Activated naive CD4-positive, alpha-beta T cell treated with anti-CD3 and anti-CD28 coated beads, Interleukin-2, amount 50 U/mL, for 24 hours (primary cell): ENCODE results near the gene CCDC187.

ENCODE experiments used
- H3K27ac Mint-ChIP-seq: one replicate; pipeline ENCODE4 v1.8.0; 2021; ENCODE audit warnings: mild to moderate bottlenecking, mixed read lengths
- H3K27me3 Mint-ChIP-seq: one replicate; pipeline ENCODE4 v1.8.0; 2021; ENCODE audit warnings: mixed read lengths
- H3K36me3 Mint-ChIP-seq: one replicate; pipeline ENCODE4 v1.8.0; 2021; ENCODE audit warnings: mixed read lengths
- H3K4me1 Mint-ChIP-seq: one replicate; pipeline ENCODE4 v1.8.0; 2021; ENCODE audit warnings: mixed read lengths
- H3K4me3 Mint-ChIP-seq: one replicate; pipeline ENCODE4 v1.8.0; 2021; ENCODE audit warnings: mild to moderate bottlenecking, mixed read lengths
- H3K9me3 Mint-ChIP-seq: one replicate; pipeline ENCODE4 v1.8.0; 2021; ENCODE audit warnings: mixed read lengths

The CCDC187 gene

DNA sequence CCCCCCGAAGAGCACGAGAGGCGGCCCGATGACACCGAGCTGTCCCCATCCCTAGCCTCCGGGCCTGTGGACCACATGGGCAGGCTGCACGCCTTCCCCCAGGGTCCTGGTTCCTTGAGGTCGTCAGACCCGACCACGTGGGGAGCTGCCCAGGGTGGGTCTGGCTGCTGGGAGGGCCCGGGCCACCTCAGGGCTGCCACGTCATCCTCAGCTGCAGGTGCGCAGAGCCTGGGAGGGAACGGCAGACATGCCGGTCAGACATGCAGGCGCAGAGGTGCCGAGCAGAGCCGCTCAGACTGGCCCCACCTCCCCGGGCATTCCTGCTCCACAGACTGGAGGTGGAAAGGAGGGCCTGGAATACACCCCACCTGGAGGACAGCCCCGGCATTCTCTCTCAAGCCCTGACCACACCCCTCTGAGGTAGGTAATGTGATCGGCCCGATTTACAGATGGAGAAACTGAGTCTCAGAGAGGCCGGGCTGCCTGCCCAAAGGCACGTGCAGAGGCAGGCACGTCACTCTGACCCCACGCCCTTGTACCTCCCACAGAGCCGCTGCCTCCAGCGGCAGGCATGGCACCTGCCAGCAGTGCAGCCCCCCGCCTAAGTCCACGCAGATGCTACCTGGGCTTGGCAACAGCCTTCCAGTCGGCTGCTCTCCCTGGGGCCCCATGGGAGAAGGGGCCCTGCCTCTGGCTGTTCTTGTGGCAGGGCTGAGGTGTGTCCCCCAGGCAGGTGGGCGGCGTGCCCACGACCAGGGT is 649 bp downstream of the CCDC187 start:
- H3K27ac Mint-ChIP-seq: no peak overlapping the region
- no peak overlapping the region for H3K4me3 Mint-ChIP-seq
- H3K4me1 Mint-ChIP-seq: peaks cover 5% of the 10 kb centered on the region
- no peaks in the 10 kb centered on the region for H3K27me3 Mint-ChIP-seq
- H3K36me3 Mint-ChIP-seq: no peaks in the 10 kb centered on the region
- no peaks in the 10 kb centered on the region for H3K9me3 Mint-ChIP-seq

DNA sequence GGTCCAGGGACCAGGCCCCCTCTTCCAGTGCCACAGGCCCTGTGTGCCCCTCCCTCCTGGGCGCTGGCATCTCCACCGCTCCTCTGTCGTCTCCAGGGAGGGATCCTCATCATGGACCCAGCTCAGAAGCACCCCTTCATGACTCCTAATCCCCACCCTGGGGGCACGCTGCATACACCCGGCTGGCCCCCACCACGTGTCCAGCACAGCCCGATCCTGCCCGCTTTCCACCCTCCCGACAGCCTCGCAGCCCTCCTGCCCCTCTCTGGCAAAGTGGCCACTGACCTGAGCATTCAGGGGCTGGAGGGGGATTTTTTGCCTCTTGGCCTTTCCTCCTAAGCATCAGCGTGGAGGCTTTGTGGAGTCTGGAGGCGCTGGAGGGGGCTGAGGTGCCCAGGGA is 1.4 kb downstream of the CCDC187 start:
- H3K9me3 Mint-ChIP-seq: no peaks in the 10 kb centered on the region
- H3K36me3 Mint-ChIP-seq: no peaks in the 10 kb centered on the region
- no peak overlapping the region for H3K27ac Mint-ChIP-seq
- H3K4me3 Mint-ChIP-seq: no peak overlapping the region
- H3K27me3 Mint-ChIP-seq: no peaks in the 10 kb centered on the region
- H3K4me1 Mint-ChIP-seq: peaks cover 5% of the 10 kb centered on the region

DNA sequence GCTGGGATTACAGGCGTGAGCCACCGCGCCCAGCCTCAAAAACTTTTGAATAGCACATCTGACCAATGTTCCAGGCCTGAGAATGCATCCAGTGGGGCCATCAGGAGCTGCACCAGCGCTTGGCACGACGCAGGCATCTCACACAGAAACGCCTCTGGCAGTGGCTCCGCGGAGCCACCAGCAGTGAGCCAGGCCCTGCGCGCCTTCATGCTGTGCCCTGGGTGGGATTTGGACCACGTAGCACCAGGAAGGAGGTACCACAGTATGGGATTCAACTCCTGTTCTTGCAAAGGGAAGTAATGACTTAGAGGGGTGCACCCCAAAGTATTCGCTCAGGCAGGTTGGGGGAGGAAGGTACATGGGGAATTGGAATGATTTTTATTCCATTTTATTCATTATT is 3.0 kb downstream of the CCDC187 start:
- no peaks in the 10 kb centered on the region for H3K27me3 Mint-ChIP-seq
- no peaks in the 10 kb centered on the region for H3K4me1 Mint-ChIP-seq
- H3K27ac Mint-ChIP-seq: no peak overlapping the region
- H3K36me3 Mint-ChIP-seq: no peaks in the 10 kb centered on the region
- peak overlapping the region; percentile 16 for H3K4me3 Mint-ChIP-seq
- no peaks in the 10 kb centered on the region for H3K9me3 Mint-ChIP-seq

DNA sequence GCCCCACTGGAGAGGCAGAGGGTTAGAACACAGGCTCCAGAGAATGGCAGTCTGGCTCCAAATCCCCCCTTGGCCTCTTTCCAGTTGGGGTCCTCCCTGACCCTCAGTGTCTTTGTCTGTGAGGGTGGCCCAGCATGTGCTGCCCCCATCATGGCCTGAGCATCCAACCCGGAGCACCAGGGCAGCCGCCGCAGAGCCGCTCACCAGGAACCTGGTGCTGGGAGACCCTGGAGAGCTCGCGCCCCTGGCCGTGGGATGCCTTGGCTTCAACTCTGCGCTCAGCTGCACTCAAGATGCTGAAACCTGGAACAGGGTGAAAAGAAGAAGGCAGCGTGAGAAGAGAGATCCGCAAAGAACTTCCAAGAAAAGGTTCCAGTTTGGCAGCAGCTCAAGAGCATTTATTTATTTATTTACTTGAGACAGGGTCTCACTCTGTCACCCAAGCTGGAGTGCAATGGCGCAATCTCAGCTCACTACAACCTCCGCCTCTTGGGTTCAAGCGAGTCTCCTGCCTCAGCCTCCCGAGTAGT is 3.8 kb downstream of the CCDC187 start:
- Mint-ChIP-seq H3K36me3 (no peaks in the 10 kb centered on the region), H3K27ac (no peak overlapping the region), H3K27me3 (no peaks in the 10 kb centered on the region), H3K9me3 (no peaks in the 10 kb centered on the region), H3K4me3 (no peak overlapping the region), H3K4me1 (no peaks in the 10 kb centered on the region)

DNA sequence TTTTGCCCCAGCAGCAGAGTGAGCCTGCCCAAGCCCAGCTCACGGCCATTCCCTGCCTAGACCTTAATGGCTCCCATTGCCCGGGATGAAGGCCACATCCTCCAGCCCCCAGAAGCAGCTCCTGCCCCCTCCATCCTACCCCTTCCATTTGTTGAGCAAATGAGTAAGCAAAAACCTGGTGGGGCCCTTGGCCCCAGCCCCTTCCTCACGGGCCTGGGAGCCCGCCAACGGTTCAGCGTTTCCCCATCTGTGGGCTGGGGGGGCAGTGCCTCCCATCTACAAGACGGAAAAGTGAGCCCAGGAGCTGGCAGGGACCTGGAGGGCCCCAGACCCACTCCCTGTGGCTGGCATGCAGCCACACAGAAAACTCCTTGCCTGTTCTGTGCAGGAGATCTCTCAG is 4.4 kb downstream of the CCDC187 start:
- no peak overlapping the region for H3K27ac Mint-ChIP-seq
- H3K9me3 Mint-ChIP-seq: no peaks in the 10 kb centered on the region
- no peak overlapping the region for H3K4me3 Mint-ChIP-seq
- H3K4me1 Mint-ChIP-seq: no peaks in the 10 kb centered on the region
- no peaks in the 10 kb centered on the region for H3K36me3 Mint-ChIP-seq
- no peaks in the 10 kb centered on the region for H3K27me3 Mint-ChIP-seq

DNA sequence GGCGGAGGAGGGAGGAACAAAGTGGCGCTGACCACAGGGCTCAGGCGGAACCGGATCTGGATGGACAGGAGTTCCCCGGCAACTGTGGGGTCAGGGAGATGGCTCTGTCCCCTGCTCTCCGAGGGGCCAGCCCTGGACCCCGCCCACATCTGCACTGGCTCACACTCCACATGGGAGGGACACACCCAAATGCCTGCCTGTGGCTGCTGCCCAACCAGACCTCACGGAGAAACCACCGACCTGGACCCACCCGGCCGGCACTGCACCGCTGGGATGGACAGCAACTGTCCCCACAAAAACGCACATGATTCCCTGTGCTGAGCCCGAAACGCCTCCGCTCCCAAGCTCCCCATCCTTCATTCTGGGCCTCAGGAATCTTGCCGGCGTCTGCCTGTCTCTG is 4.8 kb downstream of the CCDC187 start:
- no peak overlapping the region for H3K4me3 Mint-ChIP-seq
- H3K27ac Mint-ChIP-seq: no peak overlapping the region
- no peaks in the 10 kb centered on the region for H3K27me3 Mint-ChIP-seq
- no peaks in the 10 kb centered on the region for H3K36me3 Mint-ChIP-seq
- no peaks in the 10 kb centered on the region for H3K4me1 Mint-ChIP-seq
- no peaks in the 10 kb centered on the region for H3K9me3 Mint-ChIP-seq

DNA sequence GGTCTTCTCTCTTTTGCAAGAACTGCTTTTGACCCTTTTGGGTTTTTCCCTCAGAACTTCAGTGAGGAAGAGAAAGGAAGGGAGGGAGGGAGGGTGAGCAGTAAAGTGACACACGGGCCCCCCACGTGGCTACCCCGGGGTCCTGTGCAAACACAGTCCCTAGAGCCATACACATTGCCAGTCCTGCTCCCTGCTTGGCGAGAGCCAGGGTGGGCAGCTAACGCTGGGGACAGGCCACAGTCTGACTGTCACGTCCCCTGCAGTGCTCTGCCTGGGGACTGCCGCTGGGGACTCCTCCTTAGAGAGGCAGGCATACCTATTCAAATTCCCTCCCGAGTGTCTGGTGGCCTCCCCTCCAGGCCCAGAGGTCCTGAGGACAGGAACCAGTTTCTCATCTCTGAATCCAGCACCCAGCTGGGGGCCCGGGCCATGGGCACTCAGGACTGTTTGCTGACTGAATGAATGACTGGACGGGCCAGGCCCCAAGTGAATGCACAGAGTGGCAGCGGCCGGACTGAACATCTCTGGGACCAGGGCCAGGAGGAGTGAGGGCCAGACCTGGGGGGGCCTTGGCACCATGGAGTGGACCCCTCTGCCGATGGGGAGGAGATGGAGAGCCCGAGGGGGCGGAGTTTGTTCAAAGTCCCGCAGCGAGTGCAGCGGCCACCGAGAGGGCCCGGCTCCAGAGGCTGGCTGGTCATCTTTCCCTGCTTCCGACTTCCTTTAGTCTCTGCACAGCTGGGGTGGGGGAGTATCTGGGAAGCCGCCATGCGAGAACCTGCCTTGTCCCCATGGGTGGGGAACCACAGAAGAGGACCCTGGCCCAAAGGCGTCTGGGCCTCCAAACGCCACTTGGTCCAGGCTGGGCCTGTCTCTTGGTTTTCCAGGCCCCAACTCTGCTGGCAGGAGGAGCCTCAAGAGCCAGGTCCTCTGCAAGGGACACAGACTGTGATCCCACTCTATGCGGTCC is 5.8 kb downstream of the CCDC187 start:
- Mint-ChIP-seq H3K4me1 (no peaks in the 10 kb centered on the region), H3K27me3 (no peaks in the 10 kb centered on the region), H3K27ac (no peak overlapping the region), H3K9me3 (no peaks in the 10 kb centered on the region), H3K4me3 (no peak overlapping the region), H3K36me3 (no peaks in the 10 kb centered on the region)

DNA sequence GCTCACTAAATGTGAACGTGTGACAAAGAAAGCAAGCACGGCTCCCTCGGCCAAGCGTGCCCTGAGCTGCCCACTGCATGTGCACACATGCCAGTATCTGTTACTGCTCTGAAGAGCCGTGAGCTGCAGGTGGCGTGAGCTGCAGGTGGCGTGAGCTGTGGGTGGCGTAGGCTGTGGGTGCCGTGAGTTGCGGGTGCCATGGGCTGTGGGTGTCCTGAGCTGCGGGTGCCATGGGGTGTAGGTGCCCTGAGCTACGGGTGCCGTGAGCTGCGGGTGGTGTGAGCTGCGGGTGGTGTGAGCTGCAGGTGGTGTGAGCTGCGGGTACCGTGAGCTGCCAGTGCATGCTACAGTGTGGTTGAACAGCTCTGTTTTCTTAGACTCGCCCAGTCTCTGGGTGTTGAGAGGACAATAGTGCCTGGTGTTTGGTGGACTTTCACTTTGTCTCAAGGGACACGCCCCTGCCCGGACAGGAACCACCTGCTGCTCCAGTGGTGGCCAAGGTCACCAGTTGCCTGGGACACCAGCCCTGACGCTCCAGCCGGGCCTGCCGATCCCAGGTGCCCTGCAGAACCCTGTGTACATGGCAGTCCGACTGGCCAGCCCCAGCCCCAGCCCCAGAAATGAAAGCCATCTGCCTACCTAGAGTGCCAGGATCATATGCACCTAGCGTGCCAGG is 6.7 kb downstream of the CCDC187 start:
- no peak overlapping the region for H3K4me3 Mint-ChIP-seq
- no peak overlapping the region for H3K27ac Mint-ChIP-seq
- no peaks in the 10 kb centered on the region for H3K9me3 Mint-ChIP-seq
- no peaks in the 10 kb centered on the region for H3K27me3 Mint-ChIP-seq
- no peaks in the 10 kb centered on the region for H3K36me3 Mint-ChIP-seq
- H3K4me1 Mint-ChIP-seq: no peaks in the 10 kb centered on the region

DNA sequence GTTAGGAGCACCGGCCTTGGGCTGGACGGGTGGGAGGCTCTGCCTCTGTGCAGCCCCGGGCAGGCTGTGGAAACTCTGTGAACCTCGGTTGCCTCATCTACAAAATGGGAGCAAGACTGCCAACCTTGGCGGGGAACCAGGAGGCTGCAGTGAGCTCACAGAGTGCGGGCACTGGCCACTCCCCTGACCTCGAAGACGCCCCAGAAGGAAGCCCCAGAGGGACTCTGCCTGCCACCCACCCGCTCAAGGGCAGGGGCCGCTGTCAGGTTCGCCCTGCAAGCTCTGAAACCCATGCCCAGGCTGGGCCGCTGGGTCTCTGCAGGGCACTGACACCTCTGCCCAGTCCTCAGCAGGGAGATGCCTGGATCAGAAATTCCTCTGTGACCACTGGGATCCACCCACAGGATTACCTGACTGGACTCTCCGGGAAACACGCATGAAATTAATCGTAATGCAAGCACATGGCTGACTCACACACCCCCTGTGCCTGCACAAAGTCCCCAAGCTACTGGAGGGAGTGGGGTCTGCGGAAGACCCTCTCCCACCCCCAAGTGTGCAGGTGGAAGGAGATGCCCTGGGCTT is 7.4 kb downstream of the CCDC187 start:
- Mint-ChIP-seq H3K4me3 (no peak overlapping the region), H3K27ac (no peak overlapping the region), H3K9me3 (no peaks in the 10 kb centered on the region), H3K27me3 (no peaks in the 10 kb centered on the region), H3K4me1 (no peaks in the 10 kb centered on the region), H3K36me3 (no peaks in the 10 kb centered on the region)

DNA sequence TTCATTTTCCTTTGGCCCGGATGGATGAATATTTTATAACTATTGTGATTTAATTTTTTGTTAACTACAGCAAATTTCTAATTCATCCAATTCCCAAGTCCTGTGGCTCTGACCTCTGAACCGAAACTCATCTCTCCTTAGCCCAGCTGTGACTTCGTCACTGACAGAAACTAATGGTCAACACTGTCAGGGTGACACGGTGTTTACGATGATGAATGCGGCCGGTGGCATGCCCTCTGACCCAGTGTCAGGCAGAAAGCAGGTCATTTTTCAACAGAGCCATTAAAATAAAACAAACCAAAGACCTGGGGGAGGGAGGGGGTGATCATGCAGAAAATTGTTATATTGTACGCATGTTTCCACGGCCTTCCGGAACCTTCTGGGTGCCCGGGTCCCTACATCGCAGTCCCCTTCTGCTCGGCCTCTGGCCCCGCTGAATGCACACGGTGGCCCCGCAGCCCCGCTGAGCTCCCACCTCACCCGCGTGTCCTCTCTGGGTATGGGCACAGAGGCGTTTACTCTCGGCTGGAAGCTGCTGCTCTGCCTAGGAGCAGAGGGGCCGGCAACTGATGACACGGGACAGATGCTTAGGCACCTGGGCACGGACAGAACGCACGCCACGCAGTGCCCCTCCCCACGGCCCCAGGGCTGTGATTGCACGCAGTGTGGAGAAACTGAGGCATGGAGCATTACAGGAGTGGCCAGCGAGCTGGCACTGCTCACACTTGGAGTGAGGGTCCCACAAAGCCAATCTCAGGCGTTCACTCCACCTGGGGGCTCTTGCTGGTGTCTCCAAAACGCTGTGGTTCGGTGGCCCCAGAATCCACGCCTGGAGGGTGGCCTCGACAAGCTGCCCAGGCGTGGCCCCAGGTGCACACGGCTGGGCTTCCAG is 8.1 kb downstream of the CCDC187 start:
- Mint-ChIP-seq H3K4me1 (no peaks in the 10 kb centered on the region), H3K4me3 (no peak overlapping the region), H3K36me3 (no peaks in the 10 kb centered on the region), H3K9me3 (no peaks in the 10 kb centered on the region), H3K27me3 (no peaks in the 10 kb centered on the region), H3K27ac (no peak overlapping the region)

DNA sequence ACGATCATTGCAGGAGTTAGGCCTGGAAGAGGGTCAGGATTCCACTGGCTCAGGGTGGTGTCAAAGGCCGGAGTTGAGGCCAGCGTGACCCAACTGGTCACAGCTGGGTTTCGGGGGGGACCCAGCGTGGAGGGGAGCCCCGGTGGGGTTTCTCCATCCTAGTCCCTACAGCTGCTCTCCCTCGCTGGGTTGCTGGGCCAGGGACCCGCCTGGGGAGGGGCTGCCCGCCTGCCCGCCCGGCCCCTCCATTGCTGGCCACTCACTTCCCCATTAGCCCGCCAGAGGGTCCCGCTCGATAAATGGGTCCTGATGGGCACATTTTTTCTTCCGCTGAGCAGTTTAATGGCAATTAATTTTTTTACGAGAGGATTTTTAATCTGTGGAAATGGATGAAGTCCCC is 8.8 kb downstream of the CCDC187 start:
- H3K27me3 Mint-ChIP-seq: no peaks in the 10 kb centered on the region
- H3K4me3 Mint-ChIP-seq: no peak overlapping the region
- H3K36me3 Mint-ChIP-seq: no peaks in the 10 kb centered on the region
- no peaks in the 10 kb centered on the region for H3K9me3 Mint-ChIP-seq
- no peaks in the 10 kb centered on the region for H3K4me1 Mint-ChIP-seq
- H3K27ac Mint-ChIP-seq: no peak overlapping the region

DNA sequence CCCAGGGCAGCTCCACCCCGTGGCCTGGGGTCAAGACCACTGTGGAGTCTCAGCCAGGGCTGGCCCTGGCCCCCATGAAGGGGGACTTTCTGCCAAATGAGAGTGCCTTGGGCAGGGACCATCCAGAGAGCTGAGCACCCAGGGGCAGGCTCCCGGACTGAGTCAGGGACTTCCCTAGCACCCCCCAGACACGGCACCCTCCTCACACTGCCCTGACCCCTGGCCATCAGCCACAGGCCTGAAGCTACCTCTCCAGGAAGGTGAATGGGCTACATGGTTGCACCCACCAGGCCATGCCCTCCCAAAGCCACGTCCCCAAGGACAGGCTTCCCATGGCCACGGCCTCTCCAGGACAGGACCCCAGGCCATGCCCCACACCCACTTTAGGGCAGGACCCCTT is 9.5 kb downstream of the CCDC187 start:
- H3K4me3 Mint-ChIP-seq: no peak overlapping the region
- no peak overlapping the region for H3K27ac Mint-ChIP-seq
- H3K9me3 Mint-ChIP-seq: no peaks in the 10 kb centered on the region
- H3K27me3 Mint-ChIP-seq: no peaks in the 10 kb centered on the region
- no peaks in the 10 kb centered on the region for H3K4me1 Mint-ChIP-seq
- no peaks in the 10 kb centered on the region for H3K36me3 Mint-ChIP-seq

DNA sequence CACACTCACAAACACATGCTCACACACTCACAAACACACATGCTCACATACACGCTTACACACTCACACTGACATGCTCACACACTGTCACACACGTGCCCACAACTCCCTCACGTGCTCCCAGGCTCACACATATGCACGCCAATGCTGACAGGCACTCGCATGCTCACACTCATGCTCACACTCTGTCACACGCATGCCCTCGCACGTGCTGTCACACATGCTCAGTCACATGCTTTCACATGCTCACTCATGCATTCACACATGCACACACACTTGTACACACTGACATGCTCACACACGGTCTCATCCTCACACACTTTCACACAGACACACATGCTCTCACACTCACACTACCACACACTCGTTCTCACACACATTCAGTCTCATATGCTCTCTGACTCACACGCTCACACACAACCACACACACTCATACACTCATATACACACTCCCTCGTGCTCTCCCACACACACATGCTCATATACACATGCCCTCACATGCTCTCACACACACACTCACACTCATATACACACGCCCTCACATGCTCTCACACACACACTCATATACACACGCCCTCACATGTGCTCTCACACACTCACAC is 10.3 kb downstream of the CCDC187 start:
- no peaks in the 10 kb centered on the region for H3K27me3 Mint-ChIP-seq
- no peak overlapping the region for H3K4me3 Mint-ChIP-seq
- no peak overlapping the region for H3K27ac Mint-ChIP-seq
- H3K36me3 Mint-ChIP-seq: no peaks in the 10 kb centered on the region
- H3K4me1 Mint-ChIP-seq: no peaks in the 10 kb centered on the region
- H3K9me3 Mint-ChIP-seq: no peaks in the 10 kb centered on the region
